HEK293T (cell line): ENCODE measurements around the gene SMPD4.
"Not testable (repeated sequence)": the region's sequence is repeated elsewhere in the genome, so short reads cannot be mapped to it uniquely, and the experiment has no call there.

ENCODE experiments used
- BHLHE40 ChIP-seq: fragments of 450-650 bp; IDR thresholded peaks from 2 replicates; pipeline ENCODE4 v1.6.1; 2016; ENCODE audit warnings: mild to moderate bottlenecking, moderate library complexity, borderline replicate concordance
- FOXK2 ChIP-seq: fragments of 450-650 bp; IDR thresholded peaks from 2 replicates; pipeline ENCODE4 v1.6.1; 2016; ENCODE audit warnings: mild to moderate bottlenecking
- FOXM1 ChIP-seq: fragments of 450-650 bp; IDR thresholded peaks from 2 replicates; pipeline ENCODE4 v1.6.1; 2017; ENCODE audit warnings: mild to moderate bottlenecking, borderline replicate concordance
- HDGF ChIP-seq: fragments of 450-650 bp; IDR thresholded peaks from 2 replicates; pipeline ENCODE4 v1.6.1; 2017; ENCODE audit warnings: antibody characterized with exemption, borderline replicate concordance
- LEF1 ChIP-seq: fragments of 450-650 bp; IDR thresholded peaks from 2 replicates; pipeline ENCODE4 v1.6.1; 2017; ENCODE audit warnings: mild to moderate bottlenecking, borderline replicate concordance
- NFRKB ChIP-seq: fragments of 450-650 bp; IDR thresholded peaks from 2 replicates; pipeline ENCODE4 v1.6.1; 2016; ENCODE audit warnings: mild to moderate bottlenecking, moderate library complexity
- SUZ12 ChIP-seq: fragments of 450-650 bp; IDR thresholded peaks from 2 replicates; pipeline ENCODE4 v1.6.1; 2016; ENCODE audit warnings: mild to moderate bottlenecking
- TARDBP ChIP-seq: fragments of 450-650 bp; IDR thresholded peaks from 2 replicates; pipeline ENCODE4 v1.6.1; 2016
- TF ChIP-seq, protein P1 (sequence below): fragments of 450-650 bp; IDR thresholded peaks from 2 replicates; pipeline ENCODE4 v1.6.1; 2016

- TF ChIP-seq, protein P1, sequence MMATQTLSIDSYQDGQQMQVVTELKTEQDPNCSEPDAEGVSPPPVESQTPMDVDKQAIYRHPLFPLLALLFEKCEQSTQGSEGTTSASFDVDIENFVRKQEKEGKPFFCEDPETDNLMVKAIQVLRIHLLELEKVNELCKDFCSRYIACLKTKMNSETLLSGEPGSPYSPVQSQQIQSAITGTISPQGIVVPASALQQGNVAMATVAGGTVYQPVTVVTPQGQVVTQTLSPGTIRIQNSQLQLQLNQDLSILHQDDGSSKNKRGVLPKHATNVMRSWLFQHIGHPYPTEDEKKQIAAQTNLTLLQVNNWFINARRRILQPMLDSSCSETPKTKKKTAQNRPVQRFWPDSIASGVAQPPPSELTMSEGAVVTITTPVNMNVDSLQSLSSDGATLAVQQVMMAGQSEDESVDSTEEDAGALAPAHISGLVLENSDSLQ: not testable (repeated sequence)
- TF ChIP-seq FOXK2, FOXM1, HDGF, NFRKB, SUZ12, BHLHE40, TARDBP, LEF1: not testable (repeated sequence)
These were observed 52.1 kb downstream of the SMPD4 start, which contains the start of gene POTEF for GRCh38 chr2:130129120-130129829.
